Thoracic aorta (tissue), 2 donors: ENCODE measurements around the gene SNU13. TPM values are rescaled to one million over a fixed set of nuclear protein-coding genes. Genes with fewer than 3 reads are reported as not detected.
A peak's percentile ranks its signal among the peaks of the same experiment; 100 is the strongest.
"Not testable (repeated sequence)": the region's sequence is repeated elsewhere in the genome, so short reads cannot be mapped to it uniquely, and the experiment has no call there.

Source experiments
- ATAC-seq: fragments of 150-250 bp; one replicate; pipeline ENCODE4 v1.8.0; 2017; ENCODE audit warnings: low read depth; ENCODE audit not compliant: insufficient number of reproducible peaks, low FRiP score
- DNase-seq: peaks from one replicate; pipeline ENCODE4 v3.0.0-alpha.2; 2020; ENCODE audit warnings: low spot score
- H3K27ac ChIP-seq, 2 donors: fragments of 200-600 bp; sonication (generic); 1 replicate in 1 of 2; 2 replicates in 1 of 2; pipeline ENCODE4 v1.5.1; 2016; ENCODE audit warnings: mild to moderate bottlenecking in 2 of 2, moderate library complexity in 2 of 2
- H3K27me3 ChIP-seq: fragments of 200-600 bp; sonication (generic); replicated peaks from 2 replicates; pipeline ENCODE4 v1.6.0; 2016; ENCODE audit warnings: mild to moderate bottlenecking; ENCODE audit not compliant: insufficient read depth
- H3K36me3 ChIP-seq: fragments of 200-600 bp; sonication (generic); one replicate; pipeline ENCODE4 v1.5.1; 2016
- H3K4me1 ChIP-seq, 2 donors: fragments of 200-600 bp; sonication (generic); 1 replicate in 1 of 2; 2 replicates in 1 of 2; pipeline versions ENCODE4 v1.5.1 to v1.6.0; 2016; ENCODE audit warnings: low read depth in 2 of 2, mild to moderate bottlenecking in 1 of 2; ENCODE audit not compliant: control insufficient read depth in 1 of 2
- H3K4me3 ChIP-seq: fragments of 200-600 bp; sonication (generic); 2 replicates; pipeline ENCODE4 v1.5.1; 2016; ENCODE audit warnings: mild to moderate bottlenecking
- H3K9me3 ChIP-seq: fragments of 200-600 bp; sonication (generic); 2 replicates; pipeline ENCODE4 v1.5.1; 2016
- total RNA-seq, 2 donors: library from RNA; depleted of rRNA; stranded (reverse); fragments of >200 nt; gene quantifications; one replicate each; pipeline versions ENCODE4 v1.1.0 to v1.2.3, GENCODE V29; 2016
- TF ChIP-seq, protein P1 (sequence below): fragments of 200-600 bp; sonication (generic); IDR thresholded peaks from one replicate; pipeline ENCODE4 v1.5.1; 2019; ENCODE audit warnings: antibody characterized with exemption

The SNU13 gene
- total RNA-seq, result 10 to 100 TPM; 92.9 to 95.7 TPM

- peak within 1 kb of the TSS; percentile 89 to 92 for H3K27ac ChIP-seq
- H3K9me3 ChIP-seq, result no peaks in the 10 kb centered on the region
- peak within 1 kb of the TSS; percentile 91 for H3K4me3 ChIP-seq
- H3K27me3 ChIP-seq, result no peaks in the 10 kb centered on the region
- TF ChIP-seq, protein P1, sequence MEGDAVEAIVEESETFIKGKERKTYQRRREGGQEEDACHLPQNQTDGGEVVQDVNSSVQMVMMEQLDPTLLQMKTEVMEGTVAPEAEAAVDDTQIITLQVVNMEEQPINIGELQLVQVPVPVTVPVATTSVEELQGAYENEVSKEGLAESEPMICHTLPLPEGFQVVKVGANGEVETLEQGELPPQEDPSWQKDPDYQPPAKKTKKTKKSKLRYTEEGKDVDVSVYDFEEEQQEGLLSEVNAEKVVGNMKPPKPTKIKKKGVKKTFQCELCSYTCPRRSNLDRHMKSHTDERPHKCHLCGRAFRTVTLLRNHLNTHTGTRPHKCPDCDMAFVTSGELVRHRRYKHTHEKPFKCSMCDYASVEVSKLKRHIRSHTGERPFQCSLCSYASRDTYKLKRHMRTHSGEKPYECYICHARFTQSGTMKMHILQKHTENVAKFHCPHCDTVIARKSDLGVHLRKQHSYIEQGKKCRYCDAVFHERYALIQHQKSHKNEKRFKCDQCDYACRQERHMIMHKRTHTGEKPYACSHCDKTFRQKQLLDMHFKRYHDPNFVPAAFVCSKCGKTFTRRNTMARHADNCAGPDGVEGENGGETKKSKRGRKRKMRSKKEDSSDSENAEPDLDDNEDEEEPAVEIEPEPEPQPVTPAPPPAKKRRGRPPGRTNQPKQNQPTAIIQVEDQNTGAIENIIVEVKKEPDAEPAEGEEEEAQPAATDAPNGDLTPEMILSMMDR, result peak; percentile 24
- DNase-seq (peak; percentile 68), ATAC-seq (peak; percentile 77)
- H3K4me1 ChIP-seq, result peaks cover 9 to 14% of the 10 kb centered on the region in 2 donors
- H3K36me3 ChIP-seq, result no peaks in the 10 kb centered on the region
Observed at GRCh38 chr22:41688365-41689211, at the start of gene SNU13. Gene SNU13, minus strand, starts transcription at chr22:41688867. Its CDS starts 71 bp downstream, at chr22:41688796.

- not testable (repeated sequence) for H3K9me3 ChIP-seq, H3K4me3 ChIP-seq, H3K27me3 ChIP-seq, H3K27ac ChIP-seq, H3K36me3 ChIP-seq, DNase-seq, H3K4me1 ChIP-seq, ATAC-seq
Observed at GRCh38 chr22:41733241-41733640, 44.6 kb upstream of the SNU13 start.

- Histone ChIP-seq H3K27me3 (no peaks in the 10 kb centered on the region), H3K9me3 (no peaks in the 10 kb centered on the region), H3K36me3 (no peaks in the 10 kb centered on the region), H3K4me1 (no peaks in the 10 kb centered on the region), H3K27ac (no peak overlapping the region), H3K4me3 (no peak overlapping the region)
- ATAC-seq (no peak), DNase-seq (no peak)
- TF ChIP-seq, protein P1, result no peak
Observed at GRCh38 chr22:41732096-41732772, 43.6 kb upstream of the SNU13 start.

DNA sequence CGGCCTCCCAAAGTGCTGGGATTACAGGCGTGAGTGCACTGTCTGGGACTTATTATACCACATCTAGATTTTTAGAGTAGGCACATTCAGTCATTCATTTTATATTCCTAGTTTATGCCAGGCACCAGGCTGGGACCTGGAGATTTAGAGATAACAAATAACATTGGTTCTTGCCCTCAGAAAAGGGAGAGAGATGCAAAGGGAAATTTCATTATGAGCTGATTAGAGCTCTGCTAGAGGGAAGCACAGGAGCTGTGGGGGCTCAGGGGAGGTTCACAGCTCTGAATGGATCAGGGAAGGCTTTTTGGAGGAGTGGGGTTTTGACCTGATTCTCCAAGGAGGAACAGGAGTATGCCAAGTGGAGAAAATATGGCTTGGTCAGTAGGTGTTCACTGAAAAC, 42.9 kb upstream of the SNU13 start:
- DNase-seq, result no peak
- ATAC-seq, result no peak

GRCh38 chr22:41725510-41726110, 36.9 kb upstream of the SNU13 start:
- ATAC-seq (no peak), DNase-seq (no peak)
- Histone ChIP-seq H3K27ac (no peak overlapping the region), H3K27me3 (no peaks in the 10 kb centered on the region), H3K9me3 (no peaks in the 10 kb centered on the region), H3K36me3 (no peaks in the 10 kb centered on the region), H3K4me3 (no peak overlapping the region), H3K4me1 (no peaks in the 10 kb centered on the region)
- TF ChIP-seq, protein P1, result no peak

More for the DNA sequence above, 42.9 kb upstream of the SNU13 start:
- no peaks in the 10 kb centered on the region for H3K4me1 ChIP-seq
- TF ChIP-seq, protein P1, result no peak
- no peaks in the 10 kb centered on the region for H3K27me3 ChIP-seq
- no peak overlapping the region for H3K4me3 ChIP-seq
- no peaks in the 10 kb centered on the region for H3K9me3 ChIP-seq
- no peak overlapping the region for H3K27ac ChIP-seq
- no peaks in the 10 kb centered on the region for H3K36me3 ChIP-seq
